ENCODE data around the gene SIPA1L3. TPM values are rescaled to one million over a fixed set of nuclear protein-coding genes. Genes with fewer than 3 reads are reported as not detected.

Gene SIPA1L3
- total and polyA plus RNA-seq, 2 experiments from 2014 or later, result 13.7 to 23.3 TPM

DNA sequence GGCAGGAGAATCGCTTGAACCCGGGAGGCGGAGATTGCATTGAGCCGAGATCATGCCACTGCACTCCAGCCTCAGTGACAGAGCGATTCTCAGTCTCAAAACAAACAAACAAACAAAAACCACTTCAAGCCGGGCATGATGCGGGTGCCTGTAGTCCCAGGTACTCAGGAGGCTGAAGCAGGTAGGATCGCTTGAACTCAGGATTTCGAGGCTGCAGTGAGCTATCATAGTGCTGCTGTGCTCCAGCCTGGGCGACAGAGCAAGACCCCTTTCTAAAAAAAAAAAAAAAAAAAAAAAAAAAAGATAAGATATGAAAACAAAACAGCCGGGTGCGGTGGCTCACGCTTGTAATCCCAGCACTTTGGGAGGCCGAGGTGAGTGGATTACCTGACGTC, 336.3 kb downstream of the SIPA1L3 start:
- Histone ChIP-seq H3K79me2 (no peaks in the 10 kb centered on the region), H3K27me3 (no peaks in the 10 kb centered on the region), H2AFZ (peak overlapping the region; percentile 95), H3K4me2 (peak overlapping the region; percentile 81), H3K36me3 (replicated peaks; ENCODE audit: insufficient read depth, low read depth) (no peaks in the 10 kb centered on the region), H3K27ac (no peak overlapping the region), H3K9me3 (ENCODE audit: low read depth) (no peaks in the 10 kb centered on the region), H3K9me2 (replicated peaks; ENCODE audit: insufficient read depth) (no peaks in the 10 kb centered on the region), H3K4me3 (no peak overlapping the region), H4K20me1 (ENCODE audit: insufficient read depth, poor library complexity, severe bottlenecking) (no peaks in the 10 kb centered on the region), H3K4me1 (ENCODE audit: insufficient read depth) (peaks cover 2% of the 10 kb centered on the region)
- TF ChIP-seq, protein P1, sequence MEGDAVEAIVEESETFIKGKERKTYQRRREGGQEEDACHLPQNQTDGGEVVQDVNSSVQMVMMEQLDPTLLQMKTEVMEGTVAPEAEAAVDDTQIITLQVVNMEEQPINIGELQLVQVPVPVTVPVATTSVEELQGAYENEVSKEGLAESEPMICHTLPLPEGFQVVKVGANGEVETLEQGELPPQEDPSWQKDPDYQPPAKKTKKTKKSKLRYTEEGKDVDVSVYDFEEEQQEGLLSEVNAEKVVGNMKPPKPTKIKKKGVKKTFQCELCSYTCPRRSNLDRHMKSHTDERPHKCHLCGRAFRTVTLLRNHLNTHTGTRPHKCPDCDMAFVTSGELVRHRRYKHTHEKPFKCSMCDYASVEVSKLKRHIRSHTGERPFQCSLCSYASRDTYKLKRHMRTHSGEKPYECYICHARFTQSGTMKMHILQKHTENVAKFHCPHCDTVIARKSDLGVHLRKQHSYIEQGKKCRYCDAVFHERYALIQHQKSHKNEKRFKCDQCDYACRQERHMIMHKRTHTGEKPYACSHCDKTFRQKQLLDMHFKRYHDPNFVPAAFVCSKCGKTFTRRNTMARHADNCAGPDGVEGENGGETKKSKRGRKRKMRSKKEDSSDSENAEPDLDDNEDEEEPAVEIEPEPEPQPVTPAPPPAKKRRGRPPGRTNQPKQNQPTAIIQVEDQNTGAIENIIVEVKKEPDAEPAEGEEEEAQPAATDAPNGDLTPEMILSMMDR (IDR thresholded peaks at IDR 0.05; ENCODE audit: poor library complexity), result no peak
- TF ChIP-seq EZH2 (IDR thresholded peaks at IDR 0.05; ENCODE audit: borderline replicate concordance) (no peak), EZH2phosphoT487 (IDR thresholded peaks at IDR 0.05; ENCODE audit: low read depth, severe bottlenecking, unreplicated experiment) (no peak)
- WGBS (ENCODE audit: low lambda C conversion rate, missing lambda C conversion rate), result 66% methylated on average over 15 of the region's 15 CpGs
- no peak for DNase-seq (ENCODE audit: low spot score)

DNA sequence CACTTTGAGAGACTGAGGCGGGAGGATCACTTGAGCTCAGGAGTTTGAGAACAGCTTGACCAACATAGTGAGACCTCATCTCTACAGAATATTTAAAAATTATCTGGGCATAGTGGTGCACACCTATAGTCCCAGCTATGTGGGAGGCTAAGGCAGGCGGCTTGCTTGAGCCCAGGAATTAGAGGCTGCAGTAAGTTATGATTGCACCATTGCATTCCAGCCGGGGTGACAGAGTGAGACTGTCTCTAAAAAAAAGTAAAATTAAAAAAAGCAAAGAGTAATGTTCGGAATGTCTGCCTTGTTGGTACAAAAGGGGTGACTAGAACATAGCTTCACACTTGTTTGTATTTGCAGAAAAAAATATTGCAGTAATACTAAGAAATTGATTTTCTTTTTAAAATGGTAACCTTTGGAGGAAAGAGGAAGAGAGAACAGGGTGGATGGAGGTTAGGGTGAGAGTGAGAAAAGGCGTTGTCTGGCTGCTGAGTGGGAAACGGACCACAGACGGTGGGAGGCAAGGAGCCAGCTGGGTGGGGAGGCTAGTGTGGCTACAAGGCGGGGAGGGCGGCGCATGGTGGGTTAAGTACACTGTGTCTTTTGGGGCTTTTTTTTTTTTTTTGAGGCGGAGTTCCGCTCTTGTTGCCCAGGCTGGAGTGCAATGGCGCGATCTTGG, 339.0 kb downstream of the SIPA1L3 start:
- no peak overlapping the region for H3K4me2 ChIP-seq
- H3K9me2 ChIP-seq (replicated peaks; ENCODE audit: insufficient read depth), result no peaks in the 10 kb centered on the region
- no peaks in the 10 kb centered on the region for H3K79me2 ChIP-seq
- H3K4me3 ChIP-seq, result no peak overlapping the region
- peaks cover 15% of the 10 kb centered on the region for H3K4me1 ChIP-seq (ENCODE audit: insufficient read depth)
- peak overlapping the region; percentile 60 for H3K27ac ChIP-seq
- H3K36me3 ChIP-seq (replicated peaks; ENCODE audit: insufficient read depth, low read depth), result no peaks in the 10 kb centered on the region
- no peak overlapping the region for H2AFZ ChIP-seq
- TF ChIP-seq, protein P1 (IDR thresholded peaks at IDR 0.05; ENCODE audit: poor library complexity), result no peak
- TF ChIP-seq EZH2 (IDR thresholded peaks at IDR 0.05; ENCODE audit: borderline replicate concordance) (no peak), EZH2phosphoT487 (IDR thresholded peaks at IDR 0.05; ENCODE audit: low read depth, severe bottlenecking, unreplicated experiment) (no peak)
- no peaks in the 10 kb centered on the region for H3K9me3 ChIP-seq (ENCODE audit: low read depth)
- H4K20me1 ChIP-seq (ENCODE audit: insufficient read depth, poor library complexity, severe bottlenecking), result no peaks in the 10 kb centered on the region
- no peaks in the 10 kb centered on the region for H3K27me3 ChIP-seq
- 86% methylated on average over 12 of the region's 14 CpGs for WGBS (ENCODE audit: low lambda C conversion rate, missing lambda C conversion rate)
- no peak for DNase-seq (ENCODE audit: low spot score)

DNA sequence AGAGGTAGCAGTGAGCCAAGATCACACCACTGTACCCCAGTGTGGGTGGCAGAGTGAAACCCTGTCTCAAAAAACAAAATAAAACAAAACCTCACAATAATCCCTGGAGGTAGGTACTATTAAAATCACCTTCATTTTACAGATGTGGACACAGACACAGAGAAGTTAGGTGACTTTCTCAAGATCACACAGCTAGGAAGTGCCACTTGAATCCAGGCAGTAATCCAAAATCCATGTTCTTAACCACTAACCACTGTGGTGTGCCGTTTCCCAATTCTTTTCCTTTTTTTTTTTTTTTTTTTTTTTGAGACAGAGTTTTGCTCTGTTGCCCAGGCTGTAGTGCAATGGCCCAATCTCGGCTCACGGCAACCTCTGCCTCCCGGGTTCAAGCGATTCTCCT, 340.1 kb downstream of the SIPA1L3 start:
- WGBS (ENCODE audit: low lambda C conversion rate, missing lambda C conversion rate), result 81% methylated on average over 3 of the region's 5 CpGs
- DNase-seq (ENCODE audit: low spot score), result no peak
- Histone ChIP-seq H3K27ac (no peak overlapping the region), H3K9me2 (replicated peaks; ENCODE audit: insufficient read depth) (no peaks in the 10 kb centered on the region), H3K9me3 (ENCODE audit: low read depth) (no peaks in the 10 kb centered on the region), H3K4me2 (no peak overlapping the region), H3K4me3 (no peak overlapping the region), H3K4me1 (ENCODE audit: insufficient read depth) (peaks cover 26% of the 10 kb centered on the region), H2AFZ (no peak overlapping the region), H3K36me3 (replicated peaks; ENCODE audit: insufficient read depth, low read depth) (no peaks in the 10 kb centered on the region), H3K27me3 (no peaks in the 10 kb centered on the region), H4K20me1 (ENCODE audit: insufficient read depth, poor library complexity, severe bottlenecking) (no peaks in the 10 kb centered on the region), H3K79me2 (no peaks in the 10 kb centered on the region)
- TF ChIP-seq, protein P1 (IDR thresholded peaks at IDR 0.05; ENCODE audit: poor library complexity), result no peak
- TF ChIP-seq EZH2phosphoT487 (IDR thresholded peaks at IDR 0.05; ENCODE audit: low read depth, severe bottlenecking, unreplicated experiment), result no peak
- no peak for TF ChIP-seq EZH2 (IDR thresholded peaks at IDR 0.05; ENCODE audit: borderline replicate concordance)
